M059J (cell line): ENCODE results near the gene COL9A3. TPM values are rescaled to one million over a fixed set of nuclear protein-coding genes. Genes with fewer than 3 reads are reported as not detected.

Experiments used
- DNase-seq: peaks from one replicate; pipeline ENCODE4 v3.0.0-alpha.2; 2012; ENCODE audit warnings: low read depth
- total RNA-seq: library from RNA; depleted of rRNA; stranded (reverse); fragments of >200 nt; shearing (Covaris generic); gene quantifications from 2 replicates; pipeline ENCODE4 v1.2.3, GENCODE V29; 2014; rRNA removed

Gene COL9A3
- 0.17 TPM in 1 of 2 replicates, not detected in the other for total RNA-seq

DNA sequence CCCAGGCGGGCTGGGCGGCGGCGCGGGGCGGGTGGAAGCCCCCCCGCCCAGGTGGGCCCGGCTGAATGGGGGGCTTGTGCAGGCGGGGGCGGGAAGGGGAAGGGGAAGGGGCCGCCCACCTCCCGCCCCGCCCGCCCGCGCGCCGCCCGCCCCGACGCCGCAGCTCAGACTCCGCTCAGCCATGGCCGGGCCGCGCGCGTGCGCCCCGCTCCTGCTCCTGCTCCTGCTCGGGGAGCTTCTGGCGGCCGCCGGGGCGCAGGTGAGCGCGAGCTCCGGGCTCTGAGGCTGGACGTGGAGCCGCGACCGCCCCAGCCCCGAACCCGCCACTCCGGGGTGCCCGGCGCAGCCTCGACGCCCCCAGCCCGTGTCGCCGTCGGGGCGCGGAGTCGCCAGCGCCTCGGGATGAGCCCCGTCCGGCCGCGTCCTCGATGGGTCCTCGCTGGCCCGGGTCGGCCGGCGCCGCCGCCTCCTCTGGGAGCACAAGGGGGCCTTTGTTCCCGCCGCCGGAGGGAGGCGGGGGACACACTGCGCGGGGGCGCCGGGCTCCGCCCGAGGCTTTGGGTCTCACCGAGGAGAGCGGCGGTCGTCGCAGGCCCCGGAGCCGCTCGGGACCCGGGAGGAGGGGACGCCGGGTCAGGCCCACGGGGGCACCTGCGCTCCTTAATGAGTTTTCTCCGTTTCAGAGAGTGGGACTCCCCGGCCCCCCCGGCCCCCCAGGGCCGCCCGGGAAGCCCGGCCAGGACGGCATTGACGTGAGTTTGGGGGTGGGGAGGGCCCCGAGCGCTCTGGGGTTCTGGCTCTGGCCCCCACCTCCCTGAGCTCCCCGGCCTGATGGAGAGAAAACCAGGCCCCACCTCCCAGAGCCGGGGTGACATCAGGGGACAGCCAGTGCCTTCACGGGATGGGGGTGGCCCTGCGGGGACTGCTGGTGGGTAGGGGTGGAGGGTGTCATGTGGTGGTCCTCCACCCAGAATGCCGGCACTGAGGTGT is at the start of gene COL9A3:
Gene COL9A3 (plus strand): TSS at position 167 of the 990 bp plus-strand sequence. CDS start 15 bp downstream, at position 182.
- DNase-seq = no peak

- DNase-seq = no peak
Observed at GRCh38 chr20:62768234-62768546, 48.7 kb upstream of the COL9A3 start.

GRCh38 chr20:62768551-62769287 is 48.1 kb upstream of the COL9A3 start:
- DNase-seq = peak; percentile 85

DNA sequence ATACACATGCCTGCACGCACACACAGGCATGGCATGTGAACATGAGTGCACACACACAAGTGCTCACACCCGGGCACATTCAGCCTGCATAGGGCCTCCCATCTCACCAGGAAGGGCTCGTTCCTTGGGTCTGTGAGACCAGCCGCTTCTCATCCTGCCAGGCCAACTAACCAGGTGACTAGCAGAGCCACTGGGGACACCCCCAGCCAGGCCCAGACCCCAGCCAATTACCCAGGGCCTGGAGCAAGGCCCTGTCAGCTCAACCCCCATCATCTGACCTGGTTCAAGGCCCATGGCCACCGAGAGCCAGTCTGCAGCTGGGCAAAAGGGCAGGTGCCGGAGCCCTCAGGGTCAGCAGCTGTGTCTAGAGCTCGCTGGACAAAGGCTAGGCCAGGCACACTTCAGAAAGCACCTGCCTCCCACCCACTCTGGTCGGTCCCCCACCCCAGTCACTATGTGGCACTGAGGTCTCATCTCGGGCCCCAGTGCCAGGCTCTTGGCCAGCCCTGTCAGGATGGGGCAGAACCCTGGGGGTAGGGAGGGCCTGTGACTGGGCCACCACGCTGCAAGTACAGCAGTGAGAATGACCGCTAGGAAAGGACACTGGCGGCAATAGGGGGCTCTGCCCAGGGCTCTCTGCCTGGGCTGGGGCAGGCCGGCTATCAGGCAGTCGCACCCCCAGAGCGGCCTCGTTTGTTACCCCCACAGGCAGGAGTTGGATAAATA is 47.3 kb upstream of the COL9A3 start:
- DNase-seq = no peak

- no peak for DNase-seq
Observed at GRCh38 chr20:62770111-62770910, 46.5 kb upstream of the COL9A3 start.

GRCh38 chr20:62770916-62771315 is 45.9 kb upstream of the COL9A3 start:
- no peak for DNase-seq

GRCh38 chr20:62771396-62772102 is 45.3 kb upstream of the COL9A3 start:
- DNase-seq = no peak

DNA sequence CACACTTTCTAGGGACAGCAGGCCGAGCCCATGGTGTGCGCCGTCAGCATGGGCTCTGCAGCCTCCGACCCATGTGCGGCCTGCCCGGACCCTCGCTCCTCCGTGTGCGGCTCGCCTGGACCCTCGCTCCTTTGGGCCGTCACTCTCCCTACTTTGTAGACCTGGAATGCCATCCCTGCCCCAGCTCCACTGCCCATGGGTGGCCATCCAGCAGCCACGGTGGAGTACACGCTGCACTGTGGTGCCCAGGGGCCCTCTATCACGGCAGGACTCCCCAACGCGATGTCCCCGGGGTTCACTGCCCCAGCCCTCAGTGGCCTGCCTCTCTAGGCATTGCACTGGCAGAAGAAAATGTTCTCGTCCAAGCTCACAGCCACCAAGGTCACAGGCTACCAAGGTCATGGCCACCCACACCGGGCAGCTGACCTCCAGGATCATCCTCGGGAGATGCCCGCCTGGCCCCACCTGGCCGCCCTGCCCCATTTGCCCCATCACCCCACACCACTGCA is 44.7 kb upstream of the COL9A3 start:
- DNase-seq = no peak

- no peak for DNase-seq
Observed at GRCh38 chr20:62772619-62772989, 44.2 kb upstream of the COL9A3 start.

- DNase-seq = peak; percentile 87
Observed at GRCh38 chr20:62772990-62773844, 43.6 kb upstream of the COL9A3 start.

GRCh38 chr20:62773845-62774714 is 42.8 kb upstream of the COL9A3 start:
- DNase-seq = no peak

DNA sequence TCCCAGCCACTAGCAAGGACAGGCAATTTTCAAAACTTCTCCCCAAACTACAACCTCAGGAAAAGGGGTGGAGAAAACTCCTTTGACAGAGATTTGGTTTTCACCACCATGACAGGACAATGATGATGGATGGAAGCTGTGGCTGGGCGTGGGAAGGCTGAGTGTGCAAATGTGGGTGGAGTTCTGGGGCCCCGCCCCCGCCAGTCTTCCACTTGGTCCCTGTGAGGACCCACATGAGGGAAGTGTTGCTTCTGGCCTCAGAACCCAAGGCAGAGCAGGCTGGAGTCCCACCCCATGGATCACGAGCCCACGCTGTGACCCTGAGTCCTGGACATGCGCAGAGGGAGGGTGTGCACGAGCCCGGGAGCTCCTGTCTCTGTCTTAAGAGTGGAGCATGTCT is 42.1 kb upstream of the COL9A3 start:
- no peak for DNase-seq

DNA sequence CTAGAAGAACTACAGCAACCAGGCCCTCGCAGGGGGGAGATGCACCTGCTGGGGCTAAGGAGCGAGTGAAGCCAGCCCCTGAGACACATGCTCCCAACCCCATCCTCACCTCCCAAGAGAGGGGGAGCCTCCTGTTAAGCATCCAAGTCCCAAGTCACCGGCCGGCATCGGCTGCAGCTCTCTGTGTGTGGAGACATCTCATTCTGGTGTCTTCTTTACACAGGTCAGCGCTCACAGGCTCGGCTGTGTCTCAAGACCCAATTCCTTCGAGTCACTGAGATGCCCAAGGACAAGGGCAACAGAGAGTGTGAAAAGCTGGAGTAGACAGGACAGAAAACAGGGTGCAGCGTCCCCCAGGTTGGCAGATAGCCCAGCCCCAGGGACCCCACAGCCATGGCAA is 41.6 kb upstream of the COL9A3 start:
- DNase-seq = no peak

DNA sequence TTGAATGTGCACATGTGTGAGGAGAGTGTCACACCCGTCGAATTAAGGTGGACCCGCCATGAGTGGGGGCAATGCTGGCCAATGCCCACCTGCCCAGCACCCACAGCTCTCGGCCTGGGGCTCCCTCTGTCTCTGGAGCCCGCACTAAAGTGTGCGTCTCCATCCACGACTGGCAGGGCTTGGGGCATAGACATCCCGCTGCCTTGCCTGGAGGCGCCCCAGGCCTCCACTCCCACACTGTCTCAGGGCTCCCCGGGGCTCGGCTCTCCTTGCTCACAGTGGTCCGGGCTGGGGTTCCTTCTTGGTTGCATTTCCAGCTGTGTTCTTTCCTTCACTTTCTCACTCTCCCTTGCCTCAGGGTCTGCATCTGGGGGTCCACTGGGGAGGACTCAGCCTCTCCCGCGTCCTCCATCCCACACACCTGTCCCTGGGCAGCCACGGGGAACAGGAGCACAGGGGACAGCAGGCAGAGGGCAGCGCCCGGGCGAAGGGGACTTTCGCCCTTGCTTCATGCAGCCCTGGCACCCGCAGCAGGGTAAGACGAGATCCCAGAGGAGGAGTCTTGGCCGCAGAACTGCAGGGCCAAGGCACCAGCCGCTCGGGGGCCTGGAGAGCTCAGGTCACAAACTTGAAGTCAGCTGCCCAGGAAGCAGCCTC is 40.7 kb upstream of the COL9A3 start:
- no peak for DNase-seq

- peak; percentile 55 for DNase-seq
Observed at GRCh38 chr20:62776692-62777527, 39.9 kb upstream of the COL9A3 start.

- no peak for DNase-seq
Observed at GRCh38 chr20:62777528-62777830, 39.4 kb upstream of the COL9A3 start.

DNA sequence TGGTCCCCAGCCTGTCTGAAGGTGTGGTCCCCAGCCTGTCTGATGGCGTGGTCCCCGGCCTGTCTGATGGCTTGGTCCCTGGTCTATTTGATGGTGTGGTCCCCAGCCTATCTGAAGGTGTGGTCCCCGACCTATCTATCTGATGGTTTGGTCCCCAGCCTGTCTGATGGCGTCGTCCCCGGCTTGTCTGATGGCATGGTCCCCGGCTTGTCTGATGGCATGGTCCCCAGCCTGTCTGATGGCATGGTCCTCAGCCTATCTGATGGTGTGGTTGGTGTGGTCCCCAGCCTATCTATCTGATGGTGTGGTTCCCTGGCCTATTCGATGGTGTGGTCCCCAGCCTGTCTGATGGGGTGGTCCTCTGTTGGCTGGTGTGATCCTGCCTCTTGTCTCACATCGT is 38.8 kb upstream of the COL9A3 start:
- no peak for DNase-seq
